IMR-90 (cell line): ENCODE data around the gene CRACR2B. TPM values are rescaled to one million over a fixed set of nuclear protein-coding genes. Genes with fewer than 3 reads are reported as not detected.

Experiments used
- ATAC-seq: fragments of 200-7000 bp; cut with Tn5 transposase; 2 replicates; pipeline ENCODE4 v1.9.1; 2020; ENCODE audit warnings: low read depth, mild to moderate bottlenecking, moderate library complexity
- BruUV-seq: library from RNA; stranded (reverse); fragments of 400-500 nt; replicated peaks from 2 replicates; lab custom pipeline; 2021; lab: Mats Ljungman, UMichigan
- CTCF ChIA-PET: fragments of 300-600 bp; formaldehyde crosslinking; extraction: SDS; loops from one replicate; lab custom pipeline; 2021; ENCODE audit warnings: antibody characterized with exemption; lab: Yijun Ruan, JAX
- POLR2A ChIA-PET: fragments of 300-600 bp; sonication (Branson Sonifier 250); formaldehyde crosslinking; loops from one replicate; lab custom pipeline; 2022; ENCODE audit warnings: antibody characterized with exemption; ENCODE audit not compliant: unreplicated experiment; lab: Charles Lee
- DNase-seq: peaks from one replicate; pipeline ENCODE4 v3.0.0; 2013
- H2AFZ ChIP-seq: replicated peaks from 2 replicates; pipeline ENCODE3; 2013; ENCODE audit warnings: low read length, mild to moderate bottlenecking; ENCODE audit not compliant: poor library complexity
- H2AK5ac ChIP-seq: 2 replicates; pipeline ENCODE4 v1.6.1; 2013; ENCODE audit warnings: low read depth, low read length, inconsistent platforms
- H2AK9ac ChIP-seq: replicated peaks from 2 replicates; pipeline ENCODE3; 2013; ENCODE audit warnings: mild to moderate bottlenecking, low read depth, low read length, moderate library complexity; ENCODE audit not compliant: poor library complexity
- H2BK120ac ChIP-seq: 2 replicates; pipeline ENCODE4 v1.6.1; 2013; ENCODE audit warnings: low read depth, low read length, inconsistent platforms
- H2BK15ac ChIP-seq: 3 replicates; pipeline ENCODE4 v1.6.1; 2013; ENCODE audit warnings: low read depth, low read length, inconsistent platforms
- H2BK20ac ChIP-seq: 2 replicates; pipeline ENCODE4 v1.6.1; 2013; ENCODE audit warnings: low read depth, mild to moderate bottlenecking, inconsistent platforms, low read length, moderate library complexity
- H2BK5ac ChIP-seq: 2 replicates; pipeline ENCODE4 v1.6.1; 2013; ENCODE audit warnings: mild to moderate bottlenecking, low read depth, low read length, inconsistent platforms; ENCODE audit not compliant: poor library complexity, severe bottlenecking
- H3K14ac ChIP-seq: replicated peaks from 2 replicates; pipeline ENCODE4 v1.6.1; 2013; ENCODE audit warnings: low read depth, low read length, inconsistent platforms
- H3K18ac ChIP-seq: 2 replicates; pipeline ENCODE4 v1.6.1; 2013; ENCODE audit warnings: low read depth, low read length, control low read depth
- H3K23ac ChIP-seq: 2 replicates; pipeline ENCODE4 v1.6.1; 2013; ENCODE audit warnings: low read depth, low read length, inconsistent platforms
- H3K27ac ChIP-seq: 2 replicates; pipeline ENCODE4 v1.5.1; 2013; ENCODE audit warnings: mild to moderate bottlenecking, control low read depth, low read length; ENCODE audit not compliant: insufficient read depth
- H3K27me3 ChIP-seq: 2 replicates; pipeline ENCODE4 v1.6.1; 2013; ENCODE audit warnings: low read length; ENCODE audit not compliant: control insufficient read depth, insufficient read depth
- H3K36me3 ChIP-seq: 2 replicates; pipeline ENCODE4 v1.6.1; 2013; ENCODE audit warnings: low read length, mixed read lengths; ENCODE audit not compliant: control insufficient read depth, insufficient read depth
- H3K4ac ChIP-seq: 2 replicates; pipeline ENCODE4 v1.6.1; 2013; ENCODE audit warnings: low read depth, low read length, inconsistent platforms
- H3K4me1 ChIP-seq: 2 replicates; pipeline ENCODE4 v1.6.1; 2013; ENCODE audit warnings: low read length, mixed read lengths; ENCODE audit not compliant: control insufficient read depth, insufficient read depth
- H3K4me2 ChIP-seq: 2 replicates; pipeline ENCODE4 v1.6.1; 2013; ENCODE audit warnings: low read depth, mild to moderate bottlenecking, control low read depth, low read length, moderate library complexity
- H3K4me3 ChIP-seq: 2 replicates; pipeline ENCODE4 v1.5.1; 2013; ENCODE audit warnings: low read depth, mild to moderate bottlenecking, control low read depth, low read length, moderate library complexity; ENCODE audit not compliant: insufficient read depth
- H3K56ac ChIP-seq: 2 replicates; pipeline ENCODE4 v1.6.1; 2013; ENCODE audit warnings: low read length, inconsistent platforms; ENCODE audit not compliant: insufficient read depth; ENCODE audit errors: extremely low read depth
- H3K79me1 ChIP-seq, 2 experiments: 2 replicates each; pipeline ENCODE4 v1.6.1; 2013; ENCODE audit warnings: low read length in 2 of 2, inconsistent platforms in 1 of 2, low read depth in 1 of 2
- H3K9ac ChIP-seq: 2 replicates; pipeline ENCODE4 v1.6.1; 2013; ENCODE audit warnings: low read depth, low read length, control low read depth
- H3K9me1 ChIP-seq: 2 replicates; pipeline ENCODE4 v1.6.1; 2013; ENCODE audit warnings: low read length, inconsistent platforms; ENCODE audit not compliant: insufficient read depth
- H3K9me3 ChIP-seq: 2 replicates; pipeline ENCODE4 v1.6.1; 2013; ENCODE audit warnings: low read length; ENCODE audit not compliant: control insufficient read depth, insufficient read depth
- H4K20me1 ChIP-seq: 2 replicates; pipeline ENCODE4 v1.6.1; 2013; ENCODE audit warnings: low read length, inconsistent platforms; ENCODE audit not compliant: insufficient read depth
- H4K5ac ChIP-seq: 2 replicates; pipeline ENCODE4 v1.6.1; 2013; ENCODE audit warnings: mild to moderate bottlenecking, low read depth, low read length, control low read depth
- H4K8ac ChIP-seq, 2 experiments: 2 replicates each; pipeline ENCODE4 v1.6.1; 2013; ENCODE audit warnings: low read depth in 2 of 2, low read length in 2 of 2, control low read depth in 1 of 2, inconsistent platforms in 1 of 2
- H4K91ac ChIP-seq: 2 replicates; pipeline ENCODE4 v1.6.1; 2013; ENCODE audit warnings: low read depth, low read length, inconsistent platforms; ENCODE audit not compliant: insufficient read depth
- CEBPB ChIP-seq: IDR thresholded peaks from 2 replicates; pipeline ENCODE4 v1.6.1; 2012; ENCODE audit warnings: low read depth, low read length, improper control_type of control experiment
- FOS ChIP-seq: fragments of 150-350 bp; IDR thresholded peaks from 2 replicates; pipeline ENCODE4 v1.6.1; 2016; ENCODE audit warnings: low read depth, low read length
- SMC3 ChIP-seq: fragments of 150-350 bp; IDR thresholded peaks from 2 replicates; pipeline ENCODE4 v1.6.1; 2016; ENCODE audit warnings: low read depth, mild to moderate bottlenecking, antibody characterized with exemption, low read length, moderate library complexity
- WGBS, 2 experiments: methylation state at CpG; one replicate each; pipeline versions ENCODE4 v1.1.5 to v1.1.7; 2013; ENCODE audit warnings: missing lambda C conversion rate in 2 of 2; ENCODE audit not compliant: insufficient read length in 1 of 2; ENCODE audit errors: extremely low coverage in 2 of 2; 5-methylcytosine and 5-hydroxymethylcytosine counted together
- dilution Hi-C: fragments of 300-500 bp; cut with HindIII; formaldehyde crosslinking; loops from one replicate; pipeline ENCODE4 v1.14.3; 2018; ENCODE audit warnings: low sequenced_read_pairs; ENCODE audit not compliant: unreplicated experiment
- in situ Hi-C: fragments of 300-500 bp; cut with MboI; formaldehyde crosslinking; loops from 3 replicates; pipeline ENCODE4 v1.14.3; 2019; ENCODE audit warnings: low sequenced_read_pairs, inconsistent platforms, mixed read lengths
- intact Hi-C: fragments of 100-400 bp; cut with micrococcal nuclease; formaldehyde crosslinking; loops from 2 replicates; pipeline ENCODE4 v1.10.0; 2022
- polyA plus RNA-seq, 3 experiments: library from polyadenylated mRNA; depleted of rRNA; stranded (reverse); fragments of >200 nt; gene quantifications; 2 replicates each; pipeline ENCODE4 v1.2.3, GENCODE V29; 2012; ENCODE audit warnings: low replicate concordance in 1 of 3
- total RNA-seq: library from RNA; depleted of rRNA; stranded (reverse); fragments of >200 nt; gene quantifications from 2 replicates; pipeline ENCODE4 v1.2.3, GENCODE V29; 2012
- TF ChIP-seq, protein P1 (sequence below): fragments of 150-350 bp; IDR thresholded peaks from 2 replicates; pipeline ENCODE4 v1.6.1; 2016; ENCODE audit warnings: low read depth, mild to moderate bottlenecking, low read length, moderate library complexity, borderline replicate concordance
- TF ChIP-seq, protein P2 (sequence below): conservative IDR thresholded peaks from 2 replicates; pipeline ENCODE4 v1.5.1; 2012; ENCODE audit warnings: mild to moderate bottlenecking, low read depth, low read length, improper control_type of control experiment

The CRACR2B gene
- total and polyA plus RNA-seq, 2 of the 4 experiments (the other 2 are of a cell fraction), result 0.54 to 2.5 TPM

DNA sequence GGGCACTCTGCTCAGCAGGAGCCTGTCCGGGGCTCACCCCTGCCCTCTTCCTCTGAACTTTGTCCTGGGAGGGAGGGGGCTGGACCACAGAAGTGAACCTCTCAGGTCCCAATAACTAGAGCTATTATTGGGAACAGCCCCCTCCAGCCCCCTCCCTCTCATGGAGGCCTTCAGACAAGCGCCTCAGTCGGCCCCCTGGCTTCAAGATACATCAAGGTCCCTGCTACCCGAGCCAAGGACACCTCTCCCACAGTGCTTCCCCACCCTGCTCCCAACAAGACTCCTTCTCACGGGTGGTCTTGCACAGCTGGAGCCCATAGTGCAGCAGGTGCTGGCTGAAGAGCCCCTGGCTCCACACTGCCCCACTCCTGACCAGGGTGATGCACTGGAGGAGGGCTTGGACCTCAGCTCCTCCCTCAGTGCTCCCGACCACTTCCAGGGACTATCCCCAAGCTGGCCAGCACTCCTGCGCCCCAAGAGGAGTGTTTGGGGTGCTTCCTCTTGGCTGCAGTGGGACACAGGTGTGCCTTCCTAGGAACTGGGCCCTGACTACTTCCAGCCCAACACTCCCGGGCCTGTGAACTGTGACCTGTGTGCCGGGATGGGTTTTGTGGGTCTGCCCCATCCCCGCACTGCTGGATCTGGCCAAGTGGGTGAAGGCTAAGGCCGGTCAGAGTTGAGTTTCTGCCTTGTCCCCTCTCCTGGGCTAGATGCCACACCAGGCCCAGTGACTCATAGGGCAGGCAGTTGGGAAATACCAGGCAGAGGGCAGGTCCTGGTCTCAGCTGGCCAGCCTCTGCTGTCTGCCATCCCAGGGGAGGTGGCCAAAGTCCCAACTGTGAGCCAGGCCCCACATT lies 6.8 kb upstream of the CRACR2B start:
- ATAC-seq (peak; percentile 2), DNase-seq (peak; percentile 56)
- Histone ChIP-seq H3K79me1 (peaks cover 19 to 29% of the 10 kb centered on the region in 2 experiments), H2AK9ac (peak overlapping the region; percentile 94), H3K9ac (peak overlapping the region; percentile 66), H2BK15ac (no peak overlapping the region), H2BK120ac (no peak overlapping the region), H3K9me3 (no peaks in the 10 kb centered on the region), H3K14ac (no peak overlapping the region), H3K18ac (no peak overlapping the region), H2BK20ac (no peak overlapping the region), H3K36me3 (peaks cover 30% of the 10 kb centered on the region), H3K27ac (peak overlapping the region; percentile 3; the same call in 1 of the 2 replicates), H2BK5ac (peak overlapping the region; percentile 29), H3K4ac (no peak overlapping the region), H3K9me1 (peaks cover 13% of the 10 kb centered on the region), H3K4me3 (peak overlapping the region; percentile 87), H4K91ac (no peak overlapping the region), H3K23ac (no peak overlapping the region), H2AK5ac (peak overlapping the region; percentile 63), H3K4me2 (peak overlapping the region; percentile 99), H4K8ac (0 out of 4 replicates have a peak overlapping the region, but pooled peaks of 1 of the 2 experiments have one; percentile 12), H3K56ac (no peak overlapping the region), H4K20me1 (peaks cover 37% of the 10 kb centered on the region), H4K5ac (no peak overlapping the region), H3K4me1 (peaks cover 21% of the 10 kb centered on the region), H3K27me3 (no peaks in the 10 kb centered on the region), H2AFZ (peak overlapping the region; percentile 89)
- CTCF ChIA-PET, result interaction anchor here (0.6 kb wide), 1 partner anchor 37 kb away, joined by 3 read pairs; no protein-coding TSS in a partner anchor
- TF ChIP-seq, protein P1, sequence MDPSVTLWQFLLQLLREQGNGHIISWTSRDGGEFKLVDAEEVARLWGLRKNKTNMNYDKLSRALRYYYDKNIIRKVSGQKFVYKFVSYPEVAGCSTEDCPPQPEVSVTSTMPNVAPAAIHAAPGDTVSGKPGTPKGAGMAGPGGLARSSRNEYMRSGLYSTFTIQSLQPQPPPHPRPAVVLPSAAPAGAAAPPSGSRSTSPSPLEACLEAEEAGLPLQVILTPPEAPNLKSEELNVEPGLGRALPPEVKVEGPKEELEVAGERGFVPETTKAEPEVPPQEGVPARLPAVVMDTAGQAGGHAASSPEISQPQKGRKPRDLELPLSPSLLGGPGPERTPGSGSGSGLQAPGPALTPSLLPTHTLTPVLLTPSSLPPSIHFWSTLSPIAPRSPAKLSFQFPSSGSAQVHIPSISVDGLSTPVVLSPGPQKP, result no peak
- TF ChIP-seq SMC3, result no peak
- peak; percentile 69 for TF ChIP-seq FOS
- TF ChIP-seq CEBPB, result peak; percentile 96
- TF ChIP-seq, protein P2, sequence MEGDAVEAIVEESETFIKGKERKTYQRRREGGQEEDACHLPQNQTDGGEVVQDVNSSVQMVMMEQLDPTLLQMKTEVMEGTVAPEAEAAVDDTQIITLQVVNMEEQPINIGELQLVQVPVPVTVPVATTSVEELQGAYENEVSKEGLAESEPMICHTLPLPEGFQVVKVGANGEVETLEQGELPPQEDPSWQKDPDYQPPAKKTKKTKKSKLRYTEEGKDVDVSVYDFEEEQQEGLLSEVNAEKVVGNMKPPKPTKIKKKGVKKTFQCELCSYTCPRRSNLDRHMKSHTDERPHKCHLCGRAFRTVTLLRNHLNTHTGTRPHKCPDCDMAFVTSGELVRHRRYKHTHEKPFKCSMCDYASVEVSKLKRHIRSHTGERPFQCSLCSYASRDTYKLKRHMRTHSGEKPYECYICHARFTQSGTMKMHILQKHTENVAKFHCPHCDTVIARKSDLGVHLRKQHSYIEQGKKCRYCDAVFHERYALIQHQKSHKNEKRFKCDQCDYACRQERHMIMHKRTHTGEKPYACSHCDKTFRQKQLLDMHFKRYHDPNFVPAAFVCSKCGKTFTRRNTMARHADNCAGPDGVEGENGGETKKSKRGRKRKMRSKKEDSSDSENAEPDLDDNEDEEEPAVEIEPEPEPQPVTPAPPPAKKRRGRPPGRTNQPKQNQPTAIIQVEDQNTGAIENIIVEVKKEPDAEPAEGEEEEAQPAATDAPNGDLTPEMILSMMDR, result no peak
- in situ Hi-C loops, result no loop called here
- 82% methylated on average over 4 of the region's 11 CpGs; no CpG with 5 or more reads in 1 of the 2 experiments for WGBS, 2 experiments
- intact Hi-C loops, result no loop called here
- POLR2A ChIA-PET, result interaction anchor here (1.8 kb wide), 1 partner anchor 16 kb away, joined by 4 read pairs; the partner anchor contains the start of gene PIDD1
- no TSS peak for BruUV-seq
- dilution Hi-C loops, result no loop called here
